Stimulated activated CD4-positive, alpha-beta T cell treated with anti-CD3 and anti-CD28 coated beads, TNF-alpha, amount 100 ng/mL, for 48 hours (primary cell): ENCODE results near the gene MYBPH.

Source experiments
- DNase-seq, 3 donors: peaks; one replicate each; pipeline ENCODE4 v3.0.0-alpha.2; 2020; ENCODE audit warnings: low read depth in 3 of 3

MYBPH gene

GRCh38 chr1:203200916-203201315 is 25.3 kb upstream of the MYBPH start:
- no peak for DNase-seq

DNA sequence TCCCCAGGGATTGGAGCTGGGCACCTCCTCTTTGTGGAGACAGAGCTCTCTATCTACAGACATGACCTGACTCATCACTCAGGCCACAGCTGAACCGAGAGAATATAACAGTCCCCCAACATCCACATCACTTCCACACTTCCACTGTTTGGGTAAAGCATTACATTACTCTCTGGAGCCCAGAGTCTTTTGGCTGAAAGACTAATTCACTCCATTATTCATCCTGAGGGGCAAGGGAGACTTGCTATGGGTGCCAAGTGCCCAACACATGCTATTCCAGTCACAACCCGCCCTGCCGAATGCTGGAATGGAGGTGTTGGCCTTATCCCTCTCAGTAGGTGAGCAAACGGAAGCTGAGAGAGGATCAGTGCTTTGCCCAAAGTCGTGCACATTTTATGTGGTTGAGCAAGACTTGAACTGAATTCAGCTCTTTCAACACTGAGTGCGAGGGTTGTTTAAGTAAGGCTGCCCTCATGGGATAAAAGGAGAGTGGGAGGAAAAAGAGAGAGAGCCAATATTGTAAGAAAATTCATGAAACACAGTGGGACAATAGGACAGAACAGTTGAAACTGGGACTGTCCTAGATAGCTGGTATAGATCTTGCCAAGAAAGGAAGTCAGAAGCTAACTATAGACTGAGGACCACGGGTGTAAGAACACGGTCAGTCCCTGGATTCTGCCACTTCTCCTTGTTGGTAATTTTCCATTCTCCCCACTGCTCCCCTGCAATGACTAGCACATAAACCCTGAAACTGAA is 24.4 kb upstream of the MYBPH start:
- no peak for DNase-seq

DNA sequence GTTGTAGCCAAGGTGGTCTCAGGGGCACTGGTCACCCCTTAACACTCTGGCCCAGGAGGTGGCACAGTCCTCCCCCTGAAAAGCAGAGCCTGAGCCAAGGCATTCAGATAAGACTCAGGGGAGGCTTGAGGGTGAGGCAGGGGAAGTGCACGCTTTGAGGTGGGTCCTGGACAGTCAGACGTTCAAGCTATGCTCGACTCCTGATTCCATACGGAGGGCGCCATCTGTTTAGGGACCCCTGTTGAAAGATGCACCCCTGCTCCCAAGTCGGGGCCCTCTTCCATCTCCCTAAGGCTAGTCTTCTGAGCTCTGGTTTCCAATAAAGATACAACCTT is 23.8 kb upstream of the MYBPH start:
- no peak for DNase-seq

DNA sequence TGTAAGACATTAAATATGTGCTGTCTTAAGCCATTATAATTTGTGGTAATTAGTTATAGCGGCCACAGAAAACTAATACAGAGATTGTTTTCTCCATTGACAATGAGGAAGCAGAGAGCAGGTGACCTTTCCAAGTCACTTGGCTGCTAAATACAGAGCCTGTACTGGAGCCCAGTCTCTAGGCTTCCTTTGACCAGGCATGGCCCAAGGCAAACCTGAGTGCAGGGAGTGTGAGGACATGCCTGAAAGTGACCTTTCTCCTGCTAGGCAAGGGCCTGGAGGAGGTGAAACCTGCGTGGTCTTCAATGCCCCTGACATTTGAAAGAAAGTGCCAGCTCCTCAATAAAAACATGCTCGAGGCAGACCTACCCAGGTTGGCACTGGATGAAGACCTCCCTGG is 23.4 kb upstream of the MYBPH start:
- no peak for DNase-seq

GRCh38 chr1:203197625-203198024 is 22.0 kb upstream of the MYBPH start:
- no peak for DNase-seq

DNA sequence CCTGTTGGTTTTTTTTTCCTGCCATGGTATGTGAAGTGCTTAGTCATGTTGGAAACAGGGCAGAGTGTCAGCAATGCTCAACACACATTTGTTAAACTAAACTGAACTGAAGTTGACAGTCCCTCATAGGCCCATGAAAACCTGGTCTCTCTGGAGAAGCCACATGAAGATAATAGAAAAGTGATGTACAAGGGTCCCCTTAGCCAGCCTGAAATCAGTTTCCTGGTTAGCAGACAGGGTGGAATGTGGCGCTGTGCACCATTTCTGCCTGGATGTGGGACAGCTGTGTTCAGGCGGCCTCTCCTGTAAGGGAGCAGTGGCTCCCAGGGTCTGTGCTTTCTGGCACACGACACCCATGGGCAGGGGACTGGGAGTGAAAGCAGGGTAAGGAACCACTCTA is 20.7 kb upstream of the MYBPH start:
- no peak for DNase-seq

- no peak for DNase-seq
Measured at GRCh38 chr1:203190949-203191348, 15.3 kb upstream of the MYBPH start.

GRCh38 chr1:203189951-203190352 is 14.3 kb upstream of the MYBPH start:
- DNase-seq: no peak

DNA sequence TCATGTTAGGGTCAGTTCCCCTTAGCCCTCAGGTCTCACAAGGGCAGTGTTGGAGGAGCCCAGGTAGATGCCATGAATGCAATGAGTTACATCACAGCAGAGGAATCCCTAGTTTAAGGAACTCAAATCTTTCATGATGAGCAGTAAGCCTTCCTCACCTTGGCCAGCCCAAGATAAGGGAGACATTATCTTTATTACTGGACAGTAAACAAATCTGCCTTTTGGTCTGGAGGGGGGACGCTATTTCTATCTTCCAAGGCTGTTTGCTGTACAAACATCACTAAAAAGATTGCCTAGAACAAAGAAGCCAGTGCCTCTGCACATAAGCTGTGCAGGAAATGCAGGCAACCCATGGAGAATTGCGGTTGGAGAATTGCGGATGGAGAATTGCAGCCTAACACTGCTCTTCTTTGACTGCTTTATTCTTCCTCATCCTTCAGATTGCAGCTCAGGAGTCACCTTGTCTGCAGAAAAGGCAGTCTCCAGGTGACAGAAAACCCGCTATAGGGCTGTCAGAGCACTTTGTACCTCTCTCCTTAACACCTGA is 13.1 kb upstream of the MYBPH start:
- no peak for DNase-seq

- no peak for DNase-seq
Measured at GRCh38 chr1:203187689-203188264, 12.2 kb upstream of the MYBPH start.

- DNase-seq: no peak
Measured at GRCh38 chr1:203187304-203187685, 11.7 kb upstream of the MYBPH start.

GRCh38 chr1:203186446-203187303 is 11.0 kb upstream of the MYBPH start, which contains the start of gene CHI3L1:
TSS of gene CHI3L1 (minus strand) at chr1:203186704. CDS start at chr1:203186623, 81 bp downstream.
- DNase-seq: no peak

DNA sequence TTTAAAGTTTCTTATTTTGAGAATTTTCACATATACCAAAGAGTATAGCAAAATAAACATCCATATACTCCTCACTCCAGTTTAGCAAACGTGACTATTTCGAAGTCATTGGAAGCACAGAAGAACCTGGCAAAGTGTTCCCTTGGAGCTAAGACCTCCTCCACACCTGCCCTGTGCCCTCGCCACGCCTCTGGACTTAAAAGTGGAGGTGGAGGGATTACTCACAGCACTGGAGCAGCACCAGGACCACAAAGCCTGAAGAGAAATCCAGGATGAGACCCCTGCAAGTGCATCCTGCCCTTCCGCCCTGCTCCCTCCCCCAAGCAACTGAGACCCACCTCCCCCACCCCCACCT is 10.4 kb upstream of the MYBPH start:
- no peak for DNase-seq

- no peak for DNase-seq
Measured at GRCh38 chr1:203185585-203185984, 10.0 kb upstream of the MYBPH start.

DNA sequence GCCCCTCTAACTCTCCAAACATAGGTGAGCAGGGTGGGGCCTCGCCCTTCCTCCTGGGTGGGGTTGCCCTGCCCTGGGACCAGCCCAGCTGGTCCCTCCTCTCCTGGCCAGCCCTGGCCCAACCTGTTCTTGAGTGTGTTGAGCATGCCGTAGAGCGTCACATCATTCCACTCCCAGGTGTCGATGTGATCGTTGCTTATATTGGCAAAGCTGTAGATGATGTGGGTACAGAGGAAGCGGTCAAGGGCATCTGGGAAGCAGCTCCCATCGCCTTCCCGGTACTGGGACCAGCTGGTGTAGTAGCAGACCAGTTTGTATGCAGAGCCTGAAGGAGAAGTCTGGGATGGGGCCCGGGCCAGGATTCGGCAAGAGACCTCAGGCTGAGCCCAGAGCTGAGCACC is 9.4 kb upstream of the MYBPH start:
- no peak for DNase-seq

- no peak for DNase-seq
Measured at GRCh38 chr1:203184467-203184866, 8.8 kb upstream of the MYBPH start.

GRCh38 chr1:203183828-203184227 is 8.2 kb upstream of the MYBPH start:
- no peak for DNase-seq

DNA sequence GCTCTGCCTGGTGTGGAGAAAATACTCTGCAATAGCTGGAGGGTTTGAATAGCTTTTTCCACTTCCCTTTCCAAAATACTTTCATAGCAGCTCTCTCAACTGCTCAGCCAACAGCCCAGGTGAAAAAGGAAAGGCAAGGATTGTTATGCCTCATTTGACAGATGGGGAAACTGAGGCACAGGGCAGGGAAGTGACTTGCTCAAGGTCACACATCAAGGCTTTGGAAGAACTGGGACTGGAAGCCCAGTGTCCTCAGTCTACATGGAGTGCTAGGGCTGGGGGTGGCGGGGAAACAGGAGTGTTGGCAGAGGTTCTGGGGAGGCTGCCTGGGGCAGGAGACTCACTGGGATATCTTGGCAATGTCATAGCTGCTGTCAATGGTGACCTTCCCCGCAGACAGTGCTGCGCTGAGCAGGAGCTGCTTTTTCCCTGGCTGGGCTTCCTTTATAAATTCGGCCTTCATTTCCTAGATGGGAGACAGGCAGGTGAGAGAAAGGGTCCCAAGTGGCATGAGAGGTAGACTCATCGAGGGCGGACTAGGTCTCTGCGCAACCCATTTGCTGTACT is 6.8 kb upstream of the MYBPH start:
- DNase-seq: no peak

GRCh38 chr1:203181586-203182386 is 6.2 kb upstream of the MYBPH start:
- no peak for DNase-seq

GRCh38 chr1:203180611-203181330 is 5.1 kb upstream of the MYBPH start:
- DNase-seq: no peak

DNA sequence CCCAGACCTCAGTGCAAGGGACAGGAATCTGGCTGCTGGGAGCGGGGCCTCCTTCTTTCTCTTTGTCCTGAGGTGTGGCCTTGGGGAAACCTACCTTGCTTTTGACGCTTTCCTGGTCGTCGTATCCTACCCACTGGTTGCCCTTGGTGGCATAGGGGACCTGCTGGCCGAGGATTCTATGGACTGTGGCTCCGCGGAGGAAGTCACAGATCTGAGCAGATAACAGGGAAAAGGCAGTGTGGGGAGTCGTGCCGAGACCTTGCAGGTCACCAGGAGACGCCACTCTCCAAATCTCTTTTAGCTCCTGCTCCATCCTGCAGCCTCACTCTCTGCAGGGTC is 4.0 kb upstream of the MYBPH start:
- no peak for DNase-seq
